Aorta (tissue), 5 donors: Measurements from ENCODE around the gene MRPS2. TPM values are rescaled to one million over a fixed set of nuclear protein-coding genes. Genes with fewer than 3 reads are reported as not detected.

Experiments
- ATAC-seq: fragments of 200-7000 bp; cut with Tn5 transposase; one replicate; pipeline ENCODE4 v1.9.1; 2022; ENCODE audit warnings: moderate library complexity; ENCODE audit not compliant: low FRiP score
- DNase-seq, 2 donors: peaks; one replicate each; pipeline ENCODE4 v3.0.0-alpha.2; 2020
- H3K27ac ChIP-seq, 2 donors: one replicate each; pipeline ENCODE4 v1.5.1; 2013; ENCODE audit warnings: low read length in 2 of 2, mild to moderate bottlenecking in 2 of 2, moderate library complexity in 2 of 2, control low read depth in 1 of 2, inconsistent platforms in 1 of 2, low read depth in 1 of 2
- H3K27me3 ChIP-seq, 2 donors: one replicate each; pipeline ENCODE4 v1.6.1; 2013; ENCODE audit warnings: control low read depth in 1 of 2, low read length in 1 of 2, mild to moderate bottlenecking in 1 of 2, moderate library complexity in 1 of 2; ENCODE audit not compliant: insufficient read depth in 2 of 2, control insufficient read depth in 1 of 2
- H3K36me3 ChIP-seq, 2 donors: one replicate each; pipeline ENCODE4 v1.6.1; 2013; ENCODE audit warnings: control low read depth in 1 of 2, low read length in 1 of 2, mild to moderate bottlenecking in 1 of 2; ENCODE audit not compliant: insufficient read depth in 2 of 2, control insufficient read depth in 1 of 2
- H3K4me1 ChIP-seq, 2 donors: one replicate each; pipeline ENCODE4 v1.6.1; 2013; ENCODE audit warnings: low read length in 2 of 2, control low read depth in 1 of 2, mild to moderate bottlenecking in 1 of 2, moderate library complexity in 1 of 2; ENCODE audit not compliant: insufficient read depth in 2 of 2, control insufficient read depth in 1 of 2
- H3K4me3 ChIP-seq, 2 donors: one replicate each; pipeline ENCODE4 v1.5.1; 2013; ENCODE audit warnings: low read length in 2 of 2, control low read depth in 1 of 2, mild to moderate bottlenecking in 1 of 2
- H3K9me3 ChIP-seq: one replicate; pipeline ENCODE4 v1.6.1; 2013; ENCODE audit warnings: mild to moderate bottlenecking, low read length; ENCODE audit not compliant: control insufficient read depth
- WGBS, 2 donors: extraction: QIAGEN DNeasy Blood & Tissue Kit; methylation state at CpG; one replicate each; pipeline ENCODE4 v1.1.7; 2013; 5-methylcytosine and 5-hydroxymethylcytosine counted together
- intact Hi-C, 2 donors: fragments of 100-400 bp; cut with DNase I; formaldehyde crosslinking; loops; one replicate each; pipeline versions ENCODE4 v1.14.2 to v1.15.0; 2022
- polyA plus RNA-seq, 2 donors: library from polyadenylated mRNA; stranded (reverse); fragments of 200-250 nt; gene quantifications; one replicate each; pipeline ENCODE4 v1.2.3, GENCODE V29; 2013
- total RNA-seq, 2 donors: library from RNA; stranded (reverse); fragmentation: NEBNext Ultra II Directional; extraction: Animal tissue kit (Norgen Biotek cat#: 25700); gene quantifications; one replicate each; pipeline ENCODE4 v1.2.1, GENCODE V29; 2021
- donor health status: healthy with polysubstance abuse.
- donor health status: Bipolar disorder and iron deficiency.
- donor health status: DM: no; HTN: no; CAD: no.
- donor health status: DM: no; HTN: no; CAD: no.
- donor health status: DM: yes; HTN: yes; CAD: no.

The MRPS2 gene
- total and polyA plus RNA-seq, 4 donors = 15.5 to 30.5 (median 18.3) TPM

GRCh38 chr9:135485832-135486231 lies 14.7 kb upstream of the MRPS2 start:
- intact Hi-C loops = no loop called here
- WGBS, 2 donors = 88 to 90% methylated on average over 21 of the region's 21 CpGs
- ATAC-seq (no peak), DNase-seq (peak in 1 of 2 donors; percentile 61)
- Histone ChIP-seq H3K27ac (no peak overlapping the region), H3K9me3 (no peaks in the 10 kb centered on the region), H3K4me1 (no peaks in the 10 kb centered on the region), H3K27me3 (no peaks in the 10 kb centered on the region), H3K4me3 (no peak overlapping the region), H3K36me3 (peaks cover 0 to 2% of the 10 kb centered on the region in 2 donors)

DNA sequence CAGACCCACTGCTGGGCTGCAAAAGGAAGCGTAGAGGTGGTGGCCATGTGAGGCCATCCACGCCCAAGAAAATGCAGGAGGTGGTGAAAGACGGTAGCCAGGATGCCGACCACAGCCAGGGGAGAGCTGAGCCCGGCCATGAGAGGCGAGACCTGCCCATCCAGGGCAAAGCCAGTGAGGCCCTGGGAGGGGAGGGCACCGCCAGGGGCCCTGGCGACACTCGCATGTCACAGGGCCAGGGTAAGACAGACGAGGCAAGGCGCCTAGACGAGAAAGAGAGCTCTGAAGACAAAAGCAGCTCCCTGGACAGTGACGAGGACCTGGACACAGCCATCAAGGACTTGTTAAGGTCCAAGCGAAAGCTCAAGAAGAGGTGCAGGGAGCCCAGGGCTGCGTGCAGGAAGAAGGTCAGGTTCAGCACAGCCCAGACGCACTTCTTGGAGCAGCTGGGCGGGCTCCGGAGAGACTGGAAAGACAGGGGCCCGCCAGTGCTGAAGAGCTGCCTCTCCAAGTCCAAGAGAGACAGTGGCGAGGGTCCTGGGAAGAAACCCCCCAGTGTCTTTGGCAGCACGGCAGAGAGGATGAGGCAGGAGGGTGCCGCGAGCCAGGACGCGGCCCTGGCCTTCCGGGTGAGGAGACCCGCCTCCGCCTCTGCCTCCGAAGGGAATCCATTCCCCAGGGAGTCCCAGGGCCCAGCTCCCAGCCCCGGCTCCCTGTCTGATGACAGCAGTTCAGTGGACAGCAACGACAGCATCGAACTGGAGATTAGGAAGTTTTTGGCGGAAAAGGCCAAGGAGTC lies 14.0 kb upstream of the MRPS2 start:
- peak; percentile 29 to 70 for DNase-seq
- Histone ChIP-seq H3K9me3 (no peaks in the 10 kb centered on the region), H3K4me3 (no peak overlapping the region), H3K4me1 (no peaks in the 10 kb centered on the region), H3K36me3 (peaks cover 0 to 2% of the 10 kb centered on the region in 2 donors), H3K27ac (no peak overlapping the region), H3K27me3 (no peaks in the 10 kb centered on the region)
- ATAC-seq = no peak
- intact Hi-C loops = no loop called here
- WGBS, 2 donors = 88 to 90% methylated on average over 33 of the region's 33 CpGs

GRCh38 chr9:135487281-135488012 lies 13.0 kb upstream of the MRPS2 start:
- no peak for ATAC-seq
- Histone ChIP-seq H3K4me3 (no peak overlapping the region), H3K27ac (no peak overlapping the region), H3K36me3 (peaks cover 0 to 2% of the 10 kb centered on the region in 2 donors), H3K9me3 (no peaks in the 10 kb centered on the region), H3K4me1 (no peaks in the 10 kb centered on the region), H3K27me3 (no peaks in the 10 kb centered on the region)
- 91 to 93% methylated on average over 34 to 40 of the region's 40 CpGs for WGBS, 2 donors
- intact Hi-C loops = no loop called here
- DNase-seq = peak; percentile 32 to 71

DNA sequence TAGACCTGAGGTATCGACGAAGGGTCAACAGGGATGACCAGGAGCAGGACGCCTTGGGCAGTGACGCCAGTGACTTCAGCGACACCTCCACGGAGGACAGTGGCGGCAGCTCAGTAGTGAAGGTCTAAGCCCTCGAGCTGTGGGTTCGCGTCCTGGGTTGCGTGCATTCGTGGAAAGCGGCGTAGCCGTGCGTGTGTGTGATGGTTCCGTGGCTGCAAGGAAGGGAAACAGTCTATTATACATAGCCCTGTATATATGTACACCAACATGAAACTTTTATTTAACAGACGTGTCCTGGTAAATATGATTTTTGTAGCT lies 12.5 kb upstream of the MRPS2 start:
- ATAC-seq = no peak
- DNase-seq = no peak
- no peaks in the 10 kb centered on the region for H3K9me3 ChIP-seq
- H3K27me3 ChIP-seq = no peaks in the 10 kb centered on the region
- no peak overlapping the region for H3K27ac ChIP-seq
- H3K4me1 ChIP-seq = no peaks in the 10 kb centered on the region
- H3K36me3 ChIP-seq = peaks cover 0 to 2% of the 10 kb centered on the region in 2 donors
- 96% methylated on average over 18 of the region's 18 CpGs for WGBS, 2 donors
- intact Hi-C loops = no loop called here
- H3K4me3 ChIP-seq = no peak overlapping the region

DNA sequence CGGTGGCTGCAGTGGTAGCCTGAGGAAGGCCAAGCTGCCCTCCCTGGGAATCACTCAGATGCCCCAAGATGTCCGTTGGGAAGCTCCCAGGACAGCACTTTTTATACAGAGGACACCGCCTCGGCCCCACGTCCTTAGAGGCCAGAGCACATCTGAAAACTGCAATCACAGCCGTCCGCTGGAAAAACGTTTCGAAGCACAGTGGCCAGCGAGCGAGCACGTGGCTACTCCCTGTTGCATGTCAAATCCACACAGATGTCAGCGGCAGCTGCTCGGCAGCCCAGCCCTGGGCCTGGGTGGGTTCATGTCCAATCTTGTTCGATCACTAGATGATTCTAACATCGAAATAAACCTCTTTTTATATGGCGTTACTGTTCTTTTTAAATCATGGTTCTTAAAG lies 12.0 kb upstream of the MRPS2 start:
- no peaks in the 10 kb centered on the region for H3K27me3 ChIP-seq
- intact Hi-C loops = no loop called here
- H3K27ac ChIP-seq = no peak overlapping the region
- no peaks in the 10 kb centered on the region for H3K4me1 ChIP-seq
- no peak overlapping the region for H3K4me3 ChIP-seq
- no peaks in the 10 kb centered on the region for H3K9me3 ChIP-seq
- WGBS, 2 donors = 92% methylated on average over 16 to 17 of the region's 17 CpGs
- ATAC-seq (no peak), DNase-seq (peak; percentile 17 to 73)
- H3K36me3 ChIP-seq = peaks cover 0 to 2% of the 10 kb centered on the region in 2 donors

GRCh38 chr9:135489188-135489906 lies 11.1 kb upstream of the MRPS2 start:
- no peak overlapping the region for H3K4me3 ChIP-seq
- ATAC-seq (no peak), DNase-seq (peak; percentile 28 to 50)
- H3K36me3 ChIP-seq = peaks cover 0 to 2% of the 10 kb centered on the region in 2 donors
- intact Hi-C loops = no loop called here
- no peaks in the 10 kb centered on the region for H3K9me3 ChIP-seq
- H3K4me1 ChIP-seq = no peaks in the 10 kb centered on the region
- H3K27ac ChIP-seq = no peak overlapping the region
- H3K27me3 ChIP-seq = no peaks in the 10 kb centered on the region
- 91 to 93% methylated on average over 18 of the region's 18 CpGs for WGBS, 2 donors

- 85 to 86% methylated on average over 16 of the region's 16 CpGs for WGBS, 2 donors
- H3K9me3 ChIP-seq = no peaks in the 10 kb centered on the region
- peak; percentile 23 to 64 for DNase-seq
- no peaks in the 10 kb centered on the region for H3K4me1 ChIP-seq
- H3K36me3 ChIP-seq = peaks cover 0 to under 1% of the 10 kb centered on the region in 2 donors
- H3K27ac ChIP-seq = no peak overlapping the region
- H3K27me3 ChIP-seq = no peaks in the 10 kb centered on the region
- no peak for ATAC-seq
- H3K4me3 ChIP-seq = no peak overlapping the region
- intact Hi-C loops = no loop called here
Measured at GRCh38 chr9:135490166-135490870, 10.2 kb upstream of the MRPS2 start.

DNA sequence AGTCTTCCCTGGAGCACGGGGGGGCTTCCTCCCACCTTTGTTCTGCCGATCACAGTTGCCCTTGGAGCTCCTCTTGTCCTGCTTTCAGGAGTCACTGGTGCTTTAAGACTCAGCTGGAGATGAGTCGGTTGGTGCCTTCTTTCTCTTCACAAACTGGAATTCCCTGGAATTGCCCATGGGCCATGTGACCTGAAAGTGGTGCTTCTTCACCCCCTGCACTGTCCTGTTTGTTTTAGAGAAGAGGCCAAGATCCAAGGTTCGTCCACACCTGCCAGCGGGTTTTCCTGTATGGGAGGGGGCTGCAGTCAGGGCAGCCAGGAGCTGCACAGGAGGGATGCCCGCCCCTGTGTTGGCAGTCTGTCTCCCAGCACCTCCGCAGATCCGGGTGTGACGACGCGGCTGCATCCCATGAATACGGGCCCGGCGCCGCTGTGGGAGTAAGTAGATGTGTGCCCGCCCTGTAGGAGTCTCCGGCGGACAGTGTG lies 9.5 kb upstream of the MRPS2 start:
- H3K4me3 ChIP-seq = no peak overlapping the region
- H3K27ac ChIP-seq = no peak overlapping the region
- no peaks in the 10 kb centered on the region for H3K27me3 ChIP-seq
- intact Hi-C loops = no loop called here
- DNase-seq (peak; percentile 35 to 61), ATAC-seq (no peak)
- WGBS, 2 donors = 80 to 83% methylated on average over 18 of the region's 18 CpGs
- no peaks in the 10 kb centered on the region for H3K36me3 ChIP-seq
- H3K9me3 ChIP-seq = no peaks in the 10 kb centered on the region
- H3K4me1 ChIP-seq = no peaks in the 10 kb centered on the region
